Natural killer cell (primary cell): ENCODE measurements around the gene BCR. TPM values are rescaled to one million over a fixed set of nuclear protein-coding genes. Genes with fewer than 3 reads are reported as not detected.

Source experiments
- ATAC-seq, 3 donors: fragments of 150-1000 bp in 2 of 3; fragments of 200-7000 bp in 1 of 3; cut with Tn5 transposase; 1 replicate in 1 of 3; 2 replicates in 2 of 3; pipeline ENCODE4 v1.10.0; 2021; ENCODE audit warnings: mild to moderate bottlenecking in 2 of 3, moderate library complexity in 2 of 3
- DNase-seq, 2 donors: peaks; one replicate each; pipeline versions ENCODE4 v3.0.0 to v3.0.0-alpha.2; 2013 to 2021; ENCODE audit warnings: mixed read lengths in 1 of 2
- H3K27ac ChIP-seq: one replicate; pipeline ENCODE4 v1.5.1; 2013; ENCODE audit warnings: mild to moderate bottlenecking, low read length
- H3K27me3 ChIP-seq: one replicate; pipeline ENCODE4 v1.6.1; 2013; ENCODE audit warnings: low read length; ENCODE audit not compliant: control insufficient read depth, insufficient read depth
- H3K36me3 ChIP-seq: one replicate; pipeline ENCODE4 v1.6.1; 2013; ENCODE audit warnings: low read length; ENCODE audit not compliant: control insufficient read depth, insufficient read depth
- H3K4me1 ChIP-seq: one replicate; pipeline ENCODE4 v1.6.1; 2013; ENCODE audit warnings: low read length; ENCODE audit not compliant: control insufficient read depth, insufficient read depth
- H3K4me3 ChIP-seq: one replicate; pipeline ENCODE4 v1.5.1; 2013; ENCODE audit warnings: low read length
- H3K9me3 ChIP-seq: one replicate; pipeline ENCODE4 v1.6.1; 2013; ENCODE audit warnings: low read length; ENCODE audit not compliant: control insufficient read depth, insufficient read depth
- H3K27ac Mint-ChIP-seq, 2 donors: one replicate each; pipeline ENCODE4 v1.8.0; 2022; ENCODE audit warnings: mild to moderate bottlenecking in 2 of 2, mixed read lengths in 2 of 2, moderate library complexity in 1 of 2
- H3K27me3 Mint-ChIP-seq, 2 donors: one replicate each; pipeline ENCODE4 v1.8.0; 2022; ENCODE audit warnings: low read depth in 2 of 2, mixed read lengths in 2 of 2
- H3K36me3 Mint-ChIP-seq: one replicate; pipeline ENCODE4 v1.8.0; 2022; ENCODE audit warnings: mixed read lengths
- H3K4me1 Mint-ChIP-seq, 2 donors: one replicate each; pipeline ENCODE4 v1.8.0; 2022; ENCODE audit warnings: mixed read lengths in 2 of 2
- H3K4me3 Mint-ChIP-seq: one replicate; pipeline ENCODE4 v1.8.0; 2022; ENCODE audit warnings: mild to moderate bottlenecking, moderate library complexity, mixed read lengths
- H3K9me3 Mint-ChIP-seq, 2 donors: one replicate each; pipeline ENCODE4 v1.8.0; 2022; ENCODE audit warnings: mixed read lengths in 2 of 2
- CTCF ChIP-seq: fragments of 200-600 bp; IDR thresholded peaks from one replicate; pipeline ENCODE4 v1.8.0; 2022; ENCODE audit warnings: antibody characterized with exemption
- WGBS: methylation state at CpG from one replicate; pipeline ENCODE4 v1.1.7; 2013; ENCODE audit warnings: missing lambda C conversion rate; ENCODE audit not compliant: insufficient coverage; 5-methylcytosine and 5-hydroxymethylcytosine counted together
- intact Hi-C: fragments of 100-400 bp; cut with micrococcal nuclease; formaldehyde crosslinking; loops from one replicate; pipeline ENCODE4 v1.14.2; 2022
- total RNA-seq, 4 donors: library from RNA; stranded (reverse); fragments of 120-200 nt in 1 of 4; gene quantifications; one replicate each; pipeline versions ENCODE4 v1.2.3 to v1.2.4, GENCODE V29; 2013 to 2022

BCR gene
- total RNA-seq, 3 donors from 2014 or later (not counting 1 experiment from before 2014, with no cell fraction given), result 166 to 186 (median 167) TPM

DNA sequence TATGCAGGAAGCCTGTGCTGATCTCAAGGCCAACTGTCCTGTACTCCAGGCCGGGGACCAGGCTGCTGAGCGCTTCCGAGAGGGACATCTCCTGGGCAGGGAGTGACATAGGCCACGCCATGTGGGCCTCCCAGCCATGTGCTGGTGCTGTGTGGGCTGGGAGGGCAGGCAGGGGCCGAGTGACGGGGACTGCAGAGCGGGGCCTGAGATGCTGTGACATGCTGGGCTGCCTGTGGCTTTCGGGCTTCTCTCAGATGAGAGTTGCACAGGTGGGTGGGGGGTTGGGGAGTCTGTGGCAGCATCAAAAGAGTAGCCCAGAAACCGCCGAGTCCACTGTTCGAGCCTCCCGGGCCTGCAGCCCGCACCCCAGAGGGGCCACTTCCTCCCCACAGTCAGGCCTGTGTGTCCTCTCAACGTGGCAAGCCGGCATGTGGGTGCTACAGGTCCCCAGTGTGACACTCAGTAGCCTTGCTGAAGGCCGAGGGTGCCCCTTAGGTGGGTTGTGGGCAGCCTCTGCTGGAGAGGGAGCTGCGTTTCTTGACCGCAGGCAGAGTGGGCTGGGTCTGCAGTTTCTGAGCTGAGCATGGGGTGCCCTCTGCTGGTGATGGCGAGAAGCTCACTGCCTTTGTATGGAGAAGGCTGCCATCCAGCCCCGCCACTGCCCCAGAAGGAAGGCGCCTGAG, 101.2 kb downstream of the BCR start:
- peak overlapping the region; percentile 4 for H3K4me3 Mint-ChIP-seq
- H3K27ac Mint-ChIP-seq, result peak overlapping the region; percentile 82 to 87
- peaks cover 32 to 52% of the 10 kb centered on the region in 2 donors for H3K4me1 Mint-ChIP-seq
- H3K36me3 ChIP-seq, result peaks cover 35% of the 10 kb centered on the region
- no peaks in the 10 kb centered on the region for H3K9me3 ChIP-seq
- no peaks in the 10 kb centered on the region for H3K9me3 Mint-ChIP-seq
- DNase-seq (peak; percentile 86 to 90), ATAC-seq (peak; percentile 69 to 82 (median 72))
- H3K27ac ChIP-seq, result peak overlapping the region; percentile 38
- no peaks in the 10 kb centered on the region for H3K36me3 Mint-ChIP-seq
- no peaks in the 10 kb centered on the region for H3K27me3 ChIP-seq
- H3K4me3 ChIP-seq, result no peak overlapping the region
- TF ChIP-seq CTCF, result peak; percentile 98
- H3K27me3 Mint-ChIP-seq, result no peaks in the 10 kb centered on the region
- intact Hi-C loops, result loop anchor here (1.0 to 5.0 kb wide), 2 partner anchors 103 to 324 kb away; no protein-coding TSS in a partner anchor
- H3K4me1 ChIP-seq, result peaks cover 60% of the 10 kb centered on the region
- WGBS, result 20% methylated on average over 21 of the region's 21 CpGs

GRCh38 chr22:23282089-23282501, 101.8 kb downstream of the BCR start:
- 70% methylated on average over 16 of the region's 16 CpGs for WGBS
- Mint-ChIP-seq H3K4me3 (no peak overlapping the region), H3K27ac (peak overlapping the region; percentile 82 to 87), H3K36me3 (no peaks in the 10 kb centered on the region), H3K27me3 (no peaks in the 10 kb centered on the region), H3K9me3 (no peaks in the 10 kb centered on the region), H3K4me1 (peaks cover 32 to 50% of the 10 kb centered on the region in 2 donors)
- Histone ChIP-seq H3K27me3 (no peaks in the 10 kb centered on the region), H3K27ac (peak overlapping the region; percentile 38), H3K4me3 (no peak overlapping the region), H3K4me1 (peaks cover 58% of the 10 kb centered on the region), H3K36me3 (peaks cover 39% of the 10 kb centered on the region), H3K9me3 (no peaks in the 10 kb centered on the region)
- no peak for ATAC-seq
- intact Hi-C loops, result loop anchor here (5.0 kb wide), 1 partner anchor 325 kb away; no protein-coding TSS in a partner anchor
- peak in 1 of 2 donors; percentile 19 for DNase-seq
- peak; percentile 64 for TF ChIP-seq CTCF

DNA sequence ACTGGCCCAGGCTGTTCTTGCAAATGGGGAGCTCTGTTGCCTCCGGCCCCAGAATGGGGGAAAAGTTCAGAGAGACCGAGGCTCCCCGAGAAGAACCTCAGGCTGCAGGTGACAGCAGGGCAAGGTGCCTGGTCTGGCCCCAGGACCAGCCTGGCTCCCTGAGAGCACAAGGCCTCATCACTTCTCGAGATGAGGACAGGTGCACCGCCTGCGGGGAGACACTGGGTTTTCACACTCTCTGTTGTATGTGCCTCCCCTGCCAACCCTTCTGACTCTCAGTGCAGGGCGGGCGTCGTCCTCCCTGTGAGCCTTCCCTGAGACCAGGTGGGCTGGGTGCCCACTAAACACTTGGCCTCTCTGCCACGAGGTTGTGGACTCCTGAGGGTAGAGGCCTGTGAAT, 102.2 kb downstream of the BCR start:
- ATAC-seq, result no peak
- no peaks in the 10 kb centered on the region for H3K9me3 ChIP-seq
- H3K36me3 ChIP-seq, result peaks cover 41% of the 10 kb centered on the region
- H3K27ac ChIP-seq, result no peak overlapping the region
- intact Hi-C loops, result loop anchor here (5.0 kb wide), 1 partner anchor 325 kb away; no protein-coding TSS in a partner anchor
- H3K27me3 ChIP-seq, result no peaks in the 10 kb centered on the region
- H3K4me3 ChIP-seq, result no peak overlapping the region
- Mint-ChIP-seq H3K27ac (peak overlapping the region; percentile 82 to 87), H3K4me1 (peaks cover 32 to 46% of the 10 kb centered on the region in 2 donors), H3K27me3 (no peaks in the 10 kb centered on the region), H3K4me3 (no peak overlapping the region), H3K9me3 (no peaks in the 10 kb centered on the region), H3K36me3 (no peaks in the 10 kb centered on the region)
- H3K4me1 ChIP-seq, result peaks cover 54% of the 10 kb centered on the region
- no peak for TF ChIP-seq CTCF
- no peak for DNase-seq
- WGBS, result 95% methylated on average over 10 of the region's 10 CpGs
